ENCODE data around the gene SUPT6H.

The SUPT6H gene

DNA sequence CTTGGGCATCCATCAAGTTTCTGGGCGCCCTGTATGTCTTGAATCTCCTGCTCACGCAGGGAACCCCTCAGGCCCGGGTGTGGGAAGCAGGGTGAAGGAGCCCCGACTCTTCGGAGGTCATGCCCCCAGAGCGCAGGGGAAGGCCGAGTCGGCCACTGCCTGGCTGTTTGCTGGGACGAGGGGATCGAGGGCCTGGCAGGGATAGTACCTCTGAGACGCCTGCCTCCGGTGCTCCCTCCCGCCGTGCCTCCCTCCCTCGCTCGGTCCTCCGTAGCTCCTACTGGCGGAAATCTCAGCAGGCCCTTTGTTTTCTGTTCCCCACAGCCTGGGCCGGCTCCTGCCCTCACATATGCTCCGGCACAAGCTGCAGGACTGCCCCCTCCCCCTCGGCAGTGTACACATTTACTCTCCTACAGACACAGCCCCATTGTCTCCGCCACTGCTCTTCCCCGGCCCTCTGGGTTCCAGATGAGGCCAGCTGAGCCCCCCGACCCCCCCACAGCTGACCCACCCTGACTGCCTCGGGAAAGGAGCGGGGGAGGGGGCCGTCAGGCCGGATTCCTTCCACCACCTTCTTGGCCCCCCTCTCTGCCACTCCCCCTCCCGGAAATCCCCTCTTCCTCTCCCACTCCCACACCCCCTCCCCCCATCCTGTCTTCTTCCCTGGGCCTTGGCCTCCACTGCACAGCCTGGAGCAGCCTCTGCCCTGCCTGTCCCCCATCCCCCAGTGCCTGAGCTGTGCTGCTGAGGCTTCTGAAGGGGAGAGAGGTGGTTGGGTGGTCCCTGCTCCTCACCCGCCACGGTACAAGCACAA lies 83.2 kb downstream of the SUPT6H start (continued):
- no peak for TF ChIP-seq BCL6B (tag by site-specific recombination; IDR thresholded peaks at IDR 0.05)
- TF ChIP-seq ZFP69B (tag by site-specific recombination; IDR thresholded peaks at IDR 0.05) = no peak
- TF ChIP-seq ZNF416 (tag by site-specific recombination; IDR thresholded peaks at IDR 0.05) = no peak
- 0 out of 2 replicates have a peak, but pooled peaks have one; percentile 3 for TF ChIP-seq FEZF1 (tag by site-specific recombination; IDR thresholded peaks at IDR 0.05)
- TF ChIP-seq REPIN1 (tag by site-specific recombination; IDR thresholded peaks at IDR 0.05; ENCODE audit: low read depth) = no peak

DNA sequence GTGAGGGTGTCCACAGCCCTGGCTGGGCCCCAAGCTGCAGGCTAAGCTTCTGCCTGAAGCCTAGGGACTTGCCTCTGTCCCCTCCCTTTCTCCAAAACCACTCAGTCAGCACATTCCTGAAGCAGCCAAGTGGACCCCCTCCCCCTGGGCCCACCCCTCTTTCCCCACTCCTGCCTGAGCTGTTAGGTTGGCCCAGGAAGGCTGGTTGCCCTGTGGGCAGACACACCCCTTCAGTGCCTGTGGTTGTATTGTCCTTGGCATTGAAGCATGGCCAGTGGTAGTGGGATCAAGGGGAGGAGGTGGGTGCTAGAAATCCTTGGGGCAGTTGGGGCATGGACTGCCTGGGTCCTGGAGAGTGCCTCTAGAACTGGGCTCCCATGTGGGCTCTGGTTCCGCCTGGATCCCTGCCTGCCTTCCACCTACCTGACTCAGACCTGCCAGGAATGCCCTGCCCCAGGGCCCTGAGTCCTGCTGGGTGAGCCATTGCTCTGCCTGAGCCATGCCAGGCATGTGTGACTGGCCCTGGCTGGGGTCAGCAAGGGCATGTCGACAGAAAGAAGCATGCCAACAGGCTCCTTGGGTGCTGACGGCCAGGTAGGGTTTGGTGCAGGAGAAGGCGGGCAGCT lies 83.9 kb downstream of the SUPT6H start:
- peaks cover 11% of the 10 kb centered on the region; the same call in 1 of the 2 replicates for H3K4me1 ChIP-seq (ENCODE audit: control insufficient read depth, insufficient read depth, low read length)
- TF ChIP-seq, protein P1, sequence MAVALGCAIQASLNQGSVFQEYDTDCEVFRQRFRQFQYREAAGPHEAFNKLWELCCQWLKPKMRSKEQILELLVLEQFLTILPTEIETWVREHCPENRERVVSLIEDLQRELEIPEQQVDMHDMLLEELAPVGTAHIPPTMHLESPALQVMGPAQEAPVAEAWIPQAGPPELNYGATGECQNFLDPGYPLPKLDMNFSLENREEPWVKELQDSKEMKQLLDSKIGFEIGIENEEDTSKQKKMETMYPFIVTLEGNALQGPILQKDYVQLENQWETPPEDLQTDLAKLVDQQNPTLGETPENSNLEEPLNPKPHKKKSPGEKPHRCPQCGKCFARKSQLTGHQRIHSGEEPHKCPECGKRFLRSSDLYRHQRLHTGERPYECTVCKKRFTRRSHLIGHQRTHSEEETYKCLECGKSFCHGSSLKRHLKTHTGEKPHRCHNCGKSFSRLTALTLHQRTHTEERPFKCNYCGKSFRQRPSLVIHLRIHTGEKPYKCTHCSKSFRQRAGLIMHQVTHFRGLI (tag by site-specific recombination; IDR thresholded peaks at IDR 0.05) = no peak
- TF ChIP-seq ZNF629 (tag by site-specific recombination; IDR thresholded peaks at IDR 0.05) = no peak
- TF ChIP-seq PRDM10 (tag by site-specific recombination; IDR thresholded peaks at IDR 0.05) = peak; percentile 27; the same call in 1 of the 2 replicates
- TF ChIP-seq, protein P2, sequence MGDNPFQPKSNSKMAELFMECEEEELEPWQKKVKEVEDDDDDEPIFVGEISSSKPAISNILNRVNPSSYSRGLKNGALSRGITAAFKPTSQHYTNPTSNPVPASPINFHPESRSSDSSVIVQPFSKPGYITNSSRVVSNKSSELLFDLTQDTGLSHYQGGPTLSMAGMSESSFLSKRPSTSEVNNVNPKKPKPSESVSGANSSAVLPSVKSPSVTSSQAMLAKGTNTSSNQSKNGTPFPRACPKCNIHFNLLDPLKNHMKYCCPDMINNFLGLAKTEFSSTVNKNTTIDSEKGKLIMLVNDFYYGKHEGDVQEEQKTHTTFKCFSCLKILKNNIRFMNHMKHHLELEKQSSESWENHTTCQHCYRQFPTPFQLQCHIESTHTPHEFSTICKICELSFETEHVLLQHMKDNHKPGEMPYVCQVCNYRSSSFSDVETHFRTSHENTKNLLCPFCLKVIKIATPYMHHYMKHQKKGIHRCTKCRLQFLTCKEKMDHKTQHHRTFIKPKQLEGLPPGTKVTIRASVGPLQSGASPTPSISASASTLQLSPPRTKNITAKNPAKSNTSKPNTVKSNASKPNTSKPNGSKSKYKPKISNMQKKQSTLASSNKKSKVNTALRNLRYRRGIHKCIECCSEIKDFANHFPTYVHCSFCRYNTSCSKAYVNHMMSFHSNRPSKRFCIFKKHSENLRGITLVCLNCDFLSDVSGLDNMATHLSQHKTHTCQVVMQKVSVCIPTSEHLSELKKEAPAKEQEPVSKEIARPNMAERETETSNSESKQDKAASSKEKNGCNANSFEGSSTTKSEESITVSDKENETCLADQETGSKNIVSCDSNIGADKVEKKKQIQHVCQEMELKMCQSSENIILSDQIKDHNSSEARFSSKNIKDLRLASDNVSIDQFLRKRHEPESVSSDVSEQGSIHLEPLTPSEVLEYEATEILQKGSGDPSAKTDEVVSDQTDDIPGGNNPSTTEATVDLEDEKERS (tag by site-specific recombination; IDR thresholded peaks at IDR 0.05) = no peak
- peak; percentile 47; the same call in 1 of the 2 replicates for TF ChIP-seq ZNF692 (tag by site-specific recombination; IDR thresholded peaks at IDR 0.05)
- TF ChIP-seq, protein P3, sequence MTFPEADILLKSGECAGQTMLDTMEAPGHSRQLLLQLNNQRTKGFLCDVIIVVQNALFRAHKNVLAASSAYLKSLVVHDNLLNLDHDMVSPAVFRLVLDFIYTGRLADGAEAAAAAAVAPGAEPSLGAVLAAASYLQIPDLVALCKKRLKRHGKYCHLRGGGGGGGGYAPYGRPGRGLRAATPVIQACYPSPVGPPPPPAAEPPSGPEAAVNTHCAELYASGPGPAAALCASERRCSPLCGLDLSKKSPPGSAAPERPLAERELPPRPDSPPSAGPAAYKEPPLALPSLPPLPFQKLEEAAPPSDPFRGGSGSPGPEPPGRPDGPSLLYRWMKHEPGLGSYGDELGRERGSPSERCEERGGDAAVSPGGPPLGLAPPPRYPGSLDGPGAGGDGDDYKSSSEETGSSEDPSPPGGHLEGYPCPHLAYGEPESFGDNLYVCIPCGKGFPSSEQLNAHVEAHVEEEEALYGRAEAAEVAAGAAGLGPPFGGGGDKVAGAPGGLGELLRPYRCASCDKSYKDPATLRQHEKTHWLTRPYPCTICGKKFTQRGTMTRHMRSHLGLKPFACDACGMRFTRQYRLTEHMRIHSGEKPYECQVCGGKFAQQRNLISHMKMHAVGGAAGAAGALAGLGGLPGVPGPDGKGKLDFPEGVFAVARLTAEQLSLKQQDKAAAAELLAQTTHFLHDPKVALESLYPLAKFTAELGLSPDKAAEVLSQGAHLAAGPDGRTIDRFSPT (tag by site-specific recombination; IDR thresholded peaks at IDR 0.05) = peak; percentile 62
- no peak for TF ChIP-seq ZNF645 (tag by site-specific recombination; IDR thresholded peaks at IDR 0.05)
- TF ChIP-seq ZNF560 (tag by site-specific recombination; IDR thresholded peaks at IDR 0.05; ENCODE audit: borderline replicate concordance) = no peak
- no peak for TF ChIP-seq ZNF112 (tag by site-specific recombination; IDR thresholded peaks at IDR 0.05)
- TF ChIP-seq WT1 (tag by site-specific recombination; IDR thresholded peaks at IDR 0.05) = no peak
- TF ChIP-seq GFI1B (tag by site-specific recombination; IDR thresholded peaks at IDR 0.05) = no peak
- no peak for TF ChIP-seq ZNF169 (tag by site-specific recombination; IDR thresholded peaks at IDR 0.05)
- no peak for TF ChIP-seq ZNF561 (tag by site-specific recombination; IDR thresholded peaks at IDR 0.05; ENCODE audit: borderline replicate concordance)

More for the DNA sequence above, 83.9 kb downstream of the SUPT6H start:
- ChIA-PET CTCF (interaction anchor here (0.5 to 16.7 kb wide), 6 partner anchors 17 to 208 kb away, joined by 3 to 445 read pairs (median 4); partner anchors contain the start of genes NEK8, RPL23A and TLCD1), POLR2A (interaction anchor here (0.6 to 14.1 kb wide), 7 partner anchors 19 to 203 kb away, joined by 4 to 448 read pairs (median 5); partner anchors contain the start of genes NEK8, RPL23A and TLCD1)
- Histone ChIP-seq H3K9me3 (ENCODE audit: control insufficient read depth, insufficient read depth, low read depth, low read length) (no peaks in the 10 kb centered on the region), H3K36me3 (ENCODE audit: control insufficient read depth in 2 of 2, insufficient read depth in 1 of 2, low read length in 2 of 2) (peaks cover 3 to 62% of the 10 kb centered on the region in 2 experiments; a peak in 2 of 3 replicates), H3K4me3 (ENCODE audit: low read depth, low read length) (peak overlapping the region; percentile 69), H3K27ac (ENCODE audit: extremely low read depth, low read depth, low read length) (peak overlapping the region; percentile 32; the same call in 1 of the 2 replicates)
